ENCODE results near the gene RHEBL1. TPM values are rescaled to one million over a fixed set of nuclear protein-coding genes. Genes with fewer than 3 reads are reported as not detected.

Gene RHEBL1
- total and polyA plus RNA-seq, 2 of the 8 experiments (the other 6 are each of a cell fraction or from before 2014, with no cell fraction given), result 7.5 to 9.4 TPM

DNA sequence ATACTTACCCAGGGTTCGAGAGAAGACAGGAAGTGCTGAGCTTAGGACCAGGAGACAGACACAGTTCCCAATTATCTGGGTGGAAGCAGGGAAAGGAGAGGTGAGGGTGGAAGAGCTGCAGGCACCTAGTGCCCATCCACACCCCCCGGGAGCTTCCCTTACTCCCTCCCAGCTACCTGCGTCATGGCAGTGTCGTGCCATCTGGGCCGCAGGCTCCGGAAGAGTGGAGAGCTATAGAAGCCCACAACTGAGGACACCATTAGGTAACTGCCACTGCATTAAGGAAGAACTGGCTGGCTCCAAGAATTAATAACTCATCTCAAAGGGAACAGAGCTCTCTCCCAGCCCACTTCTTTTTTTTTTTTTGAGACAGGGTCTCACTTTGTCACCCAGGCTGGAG, 30.6 kb upstream of the RHEBL1 start:
- no peak overlapping the region for H2AFZ ChIP-seq (ENCODE audit: low read length)
- no peaks in the 10 kb centered on the region; a peak in 2 of 7 replicates for H3K4me1 ChIP-seq (replicated peaks in 1 of 4; ENCODE audit: control insufficient read depth in 3 of 4, insufficient read depth in 4 of 4, low read length in 3 of 4)
- peaks cover 0 to 1% (median 0%) of the 10 kb centered on the region in 4 experiments; a peak in 3 of 7 replicates for H3K27me3 ChIP-seq (replicated peaks in 1 of 4; ENCODE audit: control insufficient read depth in 3 of 4, extremely low read depth in 1 of 4, insufficient read depth in 3 of 4, low read length in 3 of 4)
- no peaks in the 10 kb centered on the region for H3K79me2 ChIP-seq (ENCODE audit: control insufficient read depth in 1 of 2, insufficient read depth in 2 of 2, low read length in 2 of 2)
- H3K79me1 ChIP-seq (ENCODE audit: low read depth, low read length), result no peaks in the 10 kb centered on the region
- H2BK5ac ChIP-seq (ENCODE audit: low read depth, low read length), result no peak overlapping the region
- H3K23ac ChIP-seq (ENCODE audit: insufficient read length), result no peak overlapping the region
- no peak for FAIRE-seq
- no peak overlapping the region for H3K4me3 ChIP-seq (ENCODE audit: extremely low read depth in 1 of 4, insufficient read depth in 2 of 4, low read depth in 3 of 4, low read length in 4 of 4)
- H3K14ac ChIP-seq (ENCODE audit: insufficient read length), result no peak overlapping the region
- H4K5ac ChIP-seq (ENCODE audit: insufficient read length, low read depth, low read length), result no peak overlapping the region
- WGBS, 2 experiments (ENCODE audit: extremely low coverage in 1 of 2, insufficient coverage in 1 of 2, insufficient read length in 1 of 2, insufficient replicate concordance in 2 of 2, low coverage in 1 of 2, low lambda C conversion rate in 2 of 2, missing lambda C conversion rate in 1 of 2), result 94% methylated on average over 6 of the region's 6 CpGs; no CpG with 5 or more reads in 1 of the 2 experiments
- no peak overlapping the region for H2BK120ac ChIP-seq (replicated peaks; ENCODE audit: low read depth, low read length)
- peaks cover 0 to 4% of the 10 kb centered on the region in 2 experiments for H4K20me1 ChIP-seq (replicated peaks in 1 of 2; ENCODE audit: control insufficient read depth in 1 of 2, insufficient read depth in 2 of 2, low read length in 2 of 2)
- H2BK12ac ChIP-seq (ENCODE audit: low read depth, low read length), result no peak overlapping the region
- ChIA-PET POLR2A (ENCODE audit: partially characterized antibody) (interaction anchor here (1.2 to 4.4 kb wide), 5 partner anchors 9 to 31 kb away, joined by 3 to 27 read pairs (median 5); partner anchors contain the start of genes LMBR1L and TUBA1B), CTCF (ENCODE audit: partially characterized antibody) (interaction anchor here (0.6 to 16.2 kb wide), 15 partner anchors 8 to 190 kb away, joined by 3 to 235 read pairs (median 6); partner anchors contain the start of genes LMBR1L, TUBA1B and WNT10B)
- H2BK15ac ChIP-seq (ENCODE audit: low read length), result no peak overlapping the region
- H3K56ac ChIP-seq (replicated peaks; ENCODE audit: insufficient read length, low read depth, low read length), result no peak overlapping the region
- no peak overlapping the region for H3K4me2 ChIP-seq (ENCODE audit: insufficient read depth in 1 of 2, low read depth in 2 of 2, low read length in 2 of 2)
- no peak overlapping the region for H3K4ac ChIP-seq (replicated peaks; ENCODE audit: insufficient read length, low read depth, low read length)
- H4K8ac ChIP-seq (ENCODE audit: extremely low read depth, insufficient read depth, low read length), result no peak overlapping the region
- DNase-seq (ENCODE audit: low read depth in 1 of 2, low spot score in 2 of 2), result no peak
- H3K18ac ChIP-seq (ENCODE audit: extremely low read depth, low read length), result no peak overlapping the region
- no peak overlapping the region for H2BK20ac ChIP-seq (ENCODE audit: low read length)
- H4K91ac ChIP-seq (replicated peaks; ENCODE audit: insufficient read length, low read length), result no peak overlapping the region
- H3K9ac ChIP-seq (replicated peaks in 1 of 4; ENCODE audit: extremely low read depth in 1 of 4, low read depth in 3 of 4, low read length in 3 of 4), result no peak overlapping the region
- no peak overlapping the region for H3K27ac ChIP-seq (ENCODE audit: low read depth, low read length)
- H3K36me3 ChIP-seq (ENCODE audit: control insufficient read depth in 2 of 4, insufficient read depth in 4 of 4, low read length in 3 of 4), result peaks cover 10 to 33% (median 22%) of the 10 kb centered on the region in 4 experiments; a peak in 7 of 8 replicates
- H3K23me2 ChIP-seq (ENCODE audit: low read depth, low read length), result no peaks in the 10 kb centered on the region
- no peaks in the 10 kb centered on the region for H3K9me3 ChIP-seq (ENCODE audit: insufficient read depth in 2 of 2, low read depth in 1 of 2, low read length in 1 of 2)
- no peak overlapping the region for H2AK5ac ChIP-seq (ENCODE audit: low read depth, low read length)
- TF ChIP-seq JUN (IDR thresholded peaks at IDR 0.05; ENCODE audit: low read depth, low read length) (no peak), SP1 (IDR thresholded peaks at IDR 0.05; ENCODE audit: low read depth, low read length) (no peak), KDM4A (IDR thresholded peaks at IDR 0.05; ENCODE audit: low read depth, low read length, severe bottlenecking) (no peak), BRCA1 (IDR thresholded peaks at IDR 0.05; ENCODE audit: low read depth, low read length) (no peak), TCF12 (IDR thresholded peaks at IDR 0.05; ENCODE audit: low read depth, low read length) (no peak), JUND (IDR thresholded peaks at IDR 0.05; ENCODE audit: low read length) (no peak), HDAC6 (IDR thresholded peaks at IDR 0.05; ENCODE audit: low read depth, low read length) (no peak), RXRA (IDR thresholded peaks at IDR 0.05; ENCODE audit: insufficient read depth, low read depth, low read length) (no peak), YY1 (IDR thresholded peaks at IDR 0.05; ENCODE audit: low read depth, low read length) (no peak), EGR1 (IDR thresholded peaks at IDR 0.05; ENCODE audit: borderline replicate concordance, low read depth, low read length) (no peak), SP2 (IDR thresholded peaks at IDR 0.05; ENCODE audit: low read length) (no peak), TAF7 (optimal IDR thresholded peaks at IDR 0.05; ENCODE audit: borderline replicate concordance, low read depth, low read length) (no peak)
- TF ChIP-seq, protein P1, sequence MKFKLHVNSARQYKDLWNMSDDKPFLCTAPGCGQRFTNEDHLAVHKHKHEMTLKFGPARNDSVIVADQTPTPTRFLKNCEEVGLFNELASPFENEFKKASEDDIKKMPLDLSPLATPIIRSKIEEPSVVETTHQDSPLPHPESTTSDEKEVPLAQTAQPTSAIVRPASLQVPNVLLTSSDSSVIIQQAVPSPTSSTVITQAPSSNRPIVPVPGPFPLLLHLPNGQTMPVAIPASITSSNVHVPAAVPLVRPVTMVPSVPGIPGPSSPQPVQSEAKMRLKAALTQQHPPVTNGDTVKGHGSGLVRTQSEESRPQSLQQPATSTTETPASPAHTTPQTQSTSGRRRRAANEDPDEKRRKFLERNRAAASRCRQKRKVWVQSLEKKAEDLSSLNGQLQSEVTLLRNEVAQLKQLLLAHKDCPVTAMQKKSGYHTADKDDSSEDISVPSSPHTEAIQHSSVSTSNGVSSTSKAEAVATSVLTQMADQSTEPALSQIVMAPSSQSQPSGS (IDR thresholded peaks at IDR 0.05; ENCODE audit: low read length), result no peak

Measured in H1 (cell line).